Natural killer cell (primary cell): ENCODE results near the gene CALN1. TPM values are rescaled to one million over a fixed set of nuclear protein-coding genes. Genes with fewer than 3 reads are reported as not detected.

Source experiments
- ATAC-seq, 3 donors: fragments of 150-1000 bp in 2 of 3; fragments of 200-7000 bp in 1 of 3; cut with Tn5 transposase; 1 replicate in 1 of 3; 2 replicates in 2 of 3; pipeline ENCODE4 v1.10.0; 2021; ENCODE audit warnings: mild to moderate bottlenecking in 2 of 3, moderate library complexity in 2 of 3
- DNase-seq, 2 donors: peaks; one replicate each; pipeline versions ENCODE4 v3.0.0 to v3.0.0-alpha.2; 2013 to 2021; ENCODE audit warnings: mixed read lengths in 1 of 2
- H3K27ac ChIP-seq: one replicate; pipeline ENCODE4 v1.5.1; 2013; ENCODE audit warnings: mild to moderate bottlenecking, low read length
- H3K27me3 ChIP-seq: one replicate; pipeline ENCODE4 v1.6.1; 2013; ENCODE audit warnings: low read length; ENCODE audit not compliant: control insufficient read depth, insufficient read depth
- H3K36me3 ChIP-seq: one replicate; pipeline ENCODE4 v1.6.1; 2013; ENCODE audit warnings: low read length; ENCODE audit not compliant: control insufficient read depth, insufficient read depth
- H3K4me1 ChIP-seq: one replicate; pipeline ENCODE4 v1.6.1; 2013; ENCODE audit warnings: low read length; ENCODE audit not compliant: control insufficient read depth, insufficient read depth
- H3K4me3 ChIP-seq: one replicate; pipeline ENCODE4 v1.5.1; 2013; ENCODE audit warnings: low read length
- H3K9me3 ChIP-seq: one replicate; pipeline ENCODE4 v1.6.1; 2013; ENCODE audit warnings: low read length; ENCODE audit not compliant: control insufficient read depth, insufficient read depth
- H3K27ac Mint-ChIP-seq, 2 donors: one replicate each; pipeline ENCODE4 v1.8.0; 2022; ENCODE audit warnings: mild to moderate bottlenecking in 2 of 2, mixed read lengths in 2 of 2, moderate library complexity in 1 of 2
- H3K27me3 Mint-ChIP-seq, 2 donors: one replicate each; pipeline ENCODE4 v1.8.0; 2022; ENCODE audit warnings: low read depth in 2 of 2, mixed read lengths in 2 of 2
- H3K36me3 Mint-ChIP-seq: one replicate; pipeline ENCODE4 v1.8.0; 2022; ENCODE audit warnings: mixed read lengths
- H3K4me1 Mint-ChIP-seq, 2 donors: one replicate each; pipeline ENCODE4 v1.8.0; 2022; ENCODE audit warnings: mixed read lengths in 2 of 2
- H3K4me3 Mint-ChIP-seq: one replicate; pipeline ENCODE4 v1.8.0; 2022; ENCODE audit warnings: mild to moderate bottlenecking, moderate library complexity, mixed read lengths
- H3K9me3 Mint-ChIP-seq, 2 donors: one replicate each; pipeline ENCODE4 v1.8.0; 2022; ENCODE audit warnings: mixed read lengths in 2 of 2
- CTCF ChIP-seq: fragments of 200-600 bp; IDR thresholded peaks from one replicate; pipeline ENCODE4 v1.8.0; 2022; ENCODE audit warnings: antibody characterized with exemption
- WGBS: methylation state at CpG from one replicate; pipeline ENCODE4 v1.1.7; 2013; ENCODE audit warnings: missing lambda C conversion rate; ENCODE audit not compliant: insufficient coverage; 5-methylcytosine and 5-hydroxymethylcytosine counted together
- intact Hi-C: fragments of 100-400 bp; cut with micrococcal nuclease; formaldehyde crosslinking; loops from one replicate; pipeline ENCODE4 v1.14.2; 2022
- total RNA-seq, 4 donors: library from RNA; stranded (reverse); fragments of 120-200 nt in 1 of 4; gene quantifications; one replicate each; pipeline versions ENCODE4 v1.2.3 to v1.2.4, GENCODE V29; 2013 to 2022

Gene CALN1
- total RNA-seq, 3 donors from 2014 or later (not counting 1 experiment from before 2014, with no cell fraction given), result 0.18 TPM; not detected in 2

- no peak overlapping the region for H3K27ac Mint-ChIP-seq
- no peaks in the 10 kb centered on the region for H3K36me3 Mint-ChIP-seq
- H3K4me3 ChIP-seq, result no peak overlapping the region
- H3K27me3 ChIP-seq, result no peaks in the 10 kb centered on the region
- no peak overlapping the region for H3K4me3 Mint-ChIP-seq
- no peaks in the 10 kb centered on the region for H3K36me3 ChIP-seq
- intact Hi-C loops, result no loop called here
- ATAC-seq (no peak), DNase-seq (no peak)
- no peaks in the 10 kb centered on the region for H3K9me3 Mint-ChIP-seq
- WGBS, result 34% methylated on average over 2 of the region's 2 CpGs
- H3K4me1 Mint-ChIP-seq, result no peaks in the 10 kb centered on the region
- H3K9me3 ChIP-seq, result no peaks in the 10 kb centered on the region
- H3K27ac ChIP-seq, result no peak overlapping the region
- no peak for TF ChIP-seq CTCF
- H3K4me1 ChIP-seq, result no peaks in the 10 kb centered on the region
- no peaks in the 10 kb centered on the region for H3K27me3 Mint-ChIP-seq
Observed at GRCh38 chr7:72317341-72317740, 94.8 kb downstream of the CALN1 start.

GRCh38 chr7:72316148-72316547, 96.0 kb downstream of the CALN1 start:
- no peaks in the 10 kb centered on the region for H3K9me3 ChIP-seq

GRCh38 chr7:72313906-72314305, 98.2 kb downstream of the CALN1 start:
- ATAC-seq (no peak), DNase-seq (no peak)
- H3K27me3 ChIP-seq, result no peaks in the 10 kb centered on the region
- H3K9me3 ChIP-seq, result no peaks in the 10 kb centered on the region
- Mint-ChIP-seq H3K9me3 (no peaks in the 10 kb centered on the region), H3K4me1 (no peaks in the 10 kb centered on the region), H3K27ac (no peak overlapping the region), H3K27me3 (no peaks in the 10 kb centered on the region), H3K36me3 (no peaks in the 10 kb centered on the region), H3K4me3 (no peak overlapping the region)
- 93% methylated on average over 5 of the region's 5 CpGs for WGBS
- H3K4me1 ChIP-seq, result no peaks in the 10 kb centered on the region
- no peak for TF ChIP-seq CTCF
- no peak overlapping the region for H3K4me3 ChIP-seq
- no peak overlapping the region for H3K27ac ChIP-seq
- intact Hi-C loops, result no loop called here
- H3K36me3 ChIP-seq, result no peaks in the 10 kb centered on the region

More at GRCh38 chr7:72316148-72316547, 96.0 kb downstream of the CALN1 start:
- no peak overlapping the region for H3K27ac Mint-ChIP-seq
- Histone ChIP-seq H3K27ac (no peak overlapping the region), H3K36me3 (no peaks in the 10 kb centered on the region), H3K27me3 (no peaks in the 10 kb centered on the region), H3K4me3 (no peak overlapping the region), H3K4me1 (no peaks in the 10 kb centered on the region)
- intact Hi-C loops, result no loop called here
- H3K27me3 Mint-ChIP-seq, result no peaks in the 10 kb centered on the region
- H3K4me3 Mint-ChIP-seq, result no peak overlapping the region
- H3K36me3 Mint-ChIP-seq, result no peaks in the 10 kb centered on the region
- 91% methylated on average over 3 of the region's 6 CpGs for WGBS
- H3K9me3 Mint-ChIP-seq, result no peaks in the 10 kb centered on the region
- DNase-seq, result no peak
- no peak for ATAC-seq
- H3K4me1 Mint-ChIP-seq, result no peaks in the 10 kb centered on the region
- no peak for TF ChIP-seq CTCF

- ATAC-seq, result no peak
- intact Hi-C loops, result no loop called here
- Histone ChIP-seq H3K4me1 (no peaks in the 10 kb centered on the region), H3K36me3 (no peaks in the 10 kb centered on the region), H3K27ac (no peak overlapping the region), H3K9me3 (no peaks in the 10 kb centered on the region), H3K27me3 (no peaks in the 10 kb centered on the region), H3K4me3 (no peak overlapping the region)
- no peak for TF ChIP-seq CTCF
- Mint-ChIP-seq H3K27me3 (no peaks in the 10 kb centered on the region), H3K9me3 (no peaks in the 10 kb centered on the region), H3K27ac (no peak overlapping the region), H3K4me1 (no peaks in the 10 kb centered on the region), H3K36me3 (no peaks in the 10 kb centered on the region), H3K4me3 (no peak overlapping the region)
- WGBS, result 94% methylated on average over 4 of the region's 4 CpGs
- DNase-seq, result no peak
Observed at GRCh38 chr7:72310301-72310700, 101.8 kb downstream of the CALN1 start.
